CD4-positive, alpha-beta memory T cell (primary cell): ENCODE measurements around the gene STK11IP. TPM values are rescaled to one million over a fixed set of nuclear protein-coding genes. Genes with fewer than 3 reads are reported as not detected.

ENCODE experiments used
- CTCF ChIA-PET: fragments of 350-600 bp; sonication (Branson Sonifier 250); formaldehyde crosslinking; loops from one replicate; lab custom pipeline; 2021; ENCODE audit warnings: inconsistent platforms; ENCODE audit not compliant: partially characterized antibody; lab: Charles Lee
- POLR2A ChIA-PET: fragments of 350-600 bp; sonication (Branson Sonifier 250); formaldehyde crosslinking; loops from one replicate; lab custom pipeline; 2021; ENCODE audit not compliant: partially characterized antibody; lab: Charles Lee
- DNase-seq, 5 donors: peaks; one replicate each; pipeline versions ENCODE4 v3.0.0 to v3.0.0-alpha.2; 2020 to 2022; ENCODE audit warnings: mixed read lengths in 1 of 5
- H3K27ac ChIP-seq: one replicate; pipeline ENCODE4 v1.7.0; 2013; ENCODE audit warnings: low read depth, low read length
- H3K27me3 ChIP-seq: 2 replicates; pipeline ENCODE4 v1.7.0; 2013; ENCODE audit warnings: mild to moderate bottlenecking, low read length, moderate library complexity; ENCODE audit not compliant: insufficient read depth
- H3K36me3 ChIP-seq: 2 replicates; pipeline ENCODE4 v1.7.0; 2013; ENCODE audit warnings: mild to moderate bottlenecking, low read length, moderate library complexity; ENCODE audit not compliant: insufficient read depth
- H3K4me1 ChIP-seq: 2 replicates; pipeline ENCODE4 v1.7.0; 2013; ENCODE audit warnings: mild to moderate bottlenecking, low read length, moderate library complexity; ENCODE audit not compliant: insufficient read depth
- H3K4me3 ChIP-seq, 2 donors: one replicate each; pipeline ENCODE4 v1.7.0; 2013; ENCODE audit warnings: low read length in 2 of 2, mild to moderate bottlenecking in 1 of 2
- H3K9me3 ChIP-seq, 2 donors: one replicate each; pipeline ENCODE4 v1.7.0; 2013; ENCODE audit warnings: low read length in 2 of 2, control low read depth in 1 of 2; ENCODE audit not compliant: control insufficient read depth in 1 of 2
- H3K27ac Mint-ChIP-seq, 7 donors: one replicate each; pipeline ENCODE4 v1.8.0; 2020 to 2021; ENCODE audit warnings: mixed read lengths in 7 of 7, mild to moderate bottlenecking in 6 of 7, inconsistent platforms in 3 of 7, moderate library complexity in 3 of 7
- H3K27me3 Mint-ChIP-seq, 2 donors: one replicate each; pipeline ENCODE4 v1.8.0; 2020 to 2021; ENCODE audit warnings: mixed read lengths in 2 of 2
- H3K36me3 Mint-ChIP-seq, 2 donors: one replicate each; pipeline ENCODE4 v1.8.0; 2020 to 2021; ENCODE audit warnings: mixed read lengths in 2 of 2, inconsistent platforms in 1 of 2, mild to moderate bottlenecking in 1 of 2
- H3K4me1 Mint-ChIP-seq, 4 donors: one replicate each; pipeline ENCODE4 v1.8.0; 2020 to 2021; ENCODE audit warnings: mixed read lengths in 4 of 4, mild to moderate bottlenecking in 1 of 4
- H3K4me3 Mint-ChIP-seq, 8 donors: one replicate each; pipeline ENCODE4 v1.8.0; 2020 to 2021; ENCODE audit warnings: mixed read lengths in 8 of 8, mild to moderate bottlenecking in 7 of 8, moderate library complexity in 6 of 8, inconsistent platforms in 3 of 8
- H3K9me3 Mint-ChIP-seq, 8 donors: one replicate each; pipeline ENCODE4 v1.8.0; 2020 to 2021; ENCODE audit warnings: mixed read lengths in 8 of 8, mild to moderate bottlenecking in 5 of 8, inconsistent platforms in 3 of 8, moderate library complexity in 1 of 8
- intact Hi-C: fragments of 100-400 bp; cut with micrococcal nuclease; formaldehyde crosslinking; loops from one replicate; pipeline ENCODE4 v1.15.1; 2023
- polyA plus RNA-seq, 2 donors: library from polyadenylated mRNA; unstranded; fragments of 300-500 nt; fragmentation: Illumina TruSeq; gene quantifications; one replicate each; pipeline ENCODE4 v1.2.3, GENCODE V29; 2021
- total RNA-seq, 2 experiments: library from RNA; stranded (reverse); gene quantifications; one replicate each; pipeline ENCODE4 v1.2.3, GENCODE V29; 2021

The STK11IP gene
- total and polyA plus RNA-seq, 4 experiments from 2014 or later: 8.3 to 50.2 (median 29.3) TPM

DNA sequence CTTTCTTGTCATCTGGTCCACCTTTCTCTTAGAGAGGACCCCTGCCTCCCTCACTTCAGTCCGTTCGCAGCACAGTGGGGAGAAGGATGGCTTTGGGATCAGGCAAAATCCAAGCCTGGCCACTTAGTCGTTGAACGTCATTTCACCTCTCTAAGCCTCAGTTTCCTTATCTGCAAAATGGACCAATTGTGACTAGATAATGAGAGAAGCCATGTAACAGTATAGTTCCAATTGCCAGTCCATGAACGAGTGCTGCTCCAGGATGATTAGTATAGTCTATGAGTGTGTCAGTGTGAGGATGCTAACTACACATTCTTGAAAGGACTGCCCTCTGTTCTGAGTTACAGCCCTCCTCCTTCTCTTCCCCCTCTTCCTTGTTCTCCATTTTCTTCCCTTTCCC, 24.5 kb upstream of the STK11IP start:
- CTCF ChIA-PET: interaction anchor here (3.9 kb wide), 1 partner anchor 13 kb away, joined by 19 read pairs; no protein-coding TSS in a partner anchor
- Histone ChIP-seq H3K27ac (no peak overlapping the region), H3K27me3 (peaks cover 15% of the 10 kb centered on the region), H3K36me3 (no peaks in the 10 kb centered on the region), H3K4me3 (no peak overlapping the region), H3K4me1 (peaks cover 3% of the 10 kb centered on the region), H3K9me3 (no peaks in the 10 kb centered on the region)
- Mint-ChIP-seq H3K27me3 (peaks cover 30 to 46% of the 10 kb centered on the region in 2 donors), H3K4me1 (peaks cover 0 to 3% (median 0%) of the 10 kb centered on the region in 4 donors), H3K9me3 (no peaks in the 10 kb centered on the region), H3K4me3 (peak overlapping the region in 1 of 8 donors; percentile 31), H3K36me3 (no peaks in the 10 kb centered on the region), H3K27ac (no peak overlapping the region)
- POLR2A ChIA-PET: no interaction called here
- intact Hi-C loops: no loop called here
- DNase-seq: no peak

DNA sequence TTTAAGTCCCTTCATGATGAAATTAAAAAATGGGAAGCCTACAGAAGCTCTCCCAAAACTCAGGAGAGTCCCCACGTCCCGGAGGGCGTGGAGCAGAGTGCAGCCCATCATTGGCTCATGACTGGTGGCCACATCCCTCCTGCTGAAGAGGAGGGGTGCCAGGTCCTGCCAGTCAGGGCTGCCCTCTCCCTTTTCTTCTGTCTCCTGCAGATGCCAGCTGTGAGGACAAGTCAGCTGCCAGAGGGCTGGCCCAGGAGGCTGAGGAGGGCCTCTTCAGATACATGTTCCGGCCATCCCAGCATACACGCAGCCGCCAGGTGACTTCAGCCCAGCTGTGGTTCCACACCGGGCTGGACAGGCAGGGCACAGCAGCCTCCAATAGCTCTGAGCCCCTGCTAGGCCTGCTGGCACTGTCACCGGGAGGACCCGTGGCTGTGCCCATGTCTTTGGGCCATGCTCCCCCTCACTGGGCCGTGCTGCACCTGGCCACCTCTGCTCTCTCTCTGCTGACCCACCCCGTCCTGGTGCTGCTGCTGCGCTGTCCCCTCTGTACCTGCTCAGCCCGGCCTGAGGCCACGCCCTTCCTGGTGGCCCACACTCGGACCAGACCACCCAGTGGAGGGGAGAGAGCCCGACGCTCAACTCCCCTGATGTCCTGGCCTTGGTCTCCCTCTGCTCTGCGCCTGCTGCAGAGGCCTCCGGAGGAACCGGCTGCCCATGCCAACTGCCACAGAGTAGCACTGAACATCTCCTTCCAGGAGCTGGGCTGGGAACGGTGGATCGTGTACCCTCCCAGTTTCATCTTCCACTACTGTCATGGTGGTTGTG, 23.0 kb upstream of the STK11IP start:
- intact Hi-C loops: no loop called here
- Histone ChIP-seq H3K27me3 (peaks cover 15% of the 10 kb centered on the region), H3K4me1 (peaks cover 3% of the 10 kb centered on the region), H3K4me3 (no peak overlapping the region), H3K9me3 (no peaks in the 10 kb centered on the region), H3K36me3 (no peaks in the 10 kb centered on the region), H3K27ac (no peak overlapping the region)
- no peaks in the 10 kb centered on the region for H3K9me3 Mint-ChIP-seq
- CTCF ChIA-PET: interaction anchor here (3.9 kb wide), 1 partner anchor 14 kb away, joined by 19 read pairs; no protein-coding TSS in a partner anchor
- H3K4me3 Mint-ChIP-seq: peak overlapping the region in 1 of 8 donors; percentile 42
- no peak for DNase-seq
- H3K27me3 Mint-ChIP-seq: peaks cover 23 to 35% of the 10 kb centered on the region in 2 donors
- POLR2A ChIA-PET: no interaction called here
- H3K4me1 Mint-ChIP-seq: peaks cover 0 to 3% (median 0%) of the 10 kb centered on the region in 4 donors
- no peaks in the 10 kb centered on the region for H3K36me3 Mint-ChIP-seq
- no peak overlapping the region for H3K27ac Mint-ChIP-seq

DNA sequence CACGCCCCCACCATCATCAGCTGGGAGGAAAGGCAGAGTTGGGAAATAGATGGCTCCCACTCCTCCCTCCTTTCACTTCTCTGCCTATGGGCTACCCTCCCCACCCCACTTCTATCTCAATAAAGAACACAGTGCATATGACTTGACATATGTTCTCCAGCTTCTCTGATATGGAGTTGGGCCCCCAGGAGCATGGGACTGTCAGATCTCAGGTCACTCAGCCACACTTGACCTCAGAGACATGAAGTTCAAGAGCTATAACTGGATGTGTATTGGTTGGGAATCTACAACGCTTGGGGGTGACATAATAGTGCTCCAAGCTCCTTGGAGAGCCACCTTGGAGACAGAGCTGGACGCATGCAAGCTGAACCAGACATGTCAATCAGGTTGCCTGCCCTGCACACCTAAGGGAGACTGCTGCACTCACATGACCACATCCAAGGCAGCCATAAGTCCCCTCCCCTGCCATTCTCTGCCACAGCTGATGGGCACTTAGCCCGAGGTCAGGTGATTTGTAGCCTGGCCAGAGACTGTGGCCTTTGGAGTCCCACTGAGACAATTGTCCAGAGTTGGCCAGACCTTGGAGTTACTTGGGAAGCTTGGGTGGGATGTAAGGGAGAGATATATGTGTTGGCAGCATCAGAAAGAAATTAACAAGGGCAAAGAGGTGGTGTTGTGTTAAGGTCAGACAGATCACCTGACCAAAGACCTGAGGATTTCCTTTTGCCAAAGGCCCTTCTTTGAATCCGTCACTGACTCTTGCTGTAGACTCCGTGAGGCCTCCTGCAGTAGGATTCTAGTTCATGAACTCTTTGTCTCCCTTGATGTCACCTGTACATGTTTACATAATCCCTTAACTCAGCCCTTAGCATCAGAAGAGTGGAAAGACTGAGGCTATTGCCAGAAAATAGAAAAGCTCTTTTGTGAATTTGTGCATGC, 21.8 kb upstream of the STK11IP start:
- Histone ChIP-seq H3K4me3 (no peak overlapping the region), H3K36me3 (no peaks in the 10 kb centered on the region), H3K9me3 (no peaks in the 10 kb centered on the region), H3K27ac (no peak overlapping the region), H3K27me3 (peaks cover 15% of the 10 kb centered on the region), H3K4me1 (no peaks in the 10 kb centered on the region)
- H3K9me3 Mint-ChIP-seq: no peaks in the 10 kb centered on the region
- no peaks in the 10 kb centered on the region for H3K36me3 Mint-ChIP-seq
- ChIA-PET CTCF (interaction anchor here (0.6 to 1.5 kb wide), 2 partner anchors 15 to 24 kb away, joined by 3 to 4 read pairs; no protein-coding TSS in a partner anchor), POLR2A (no interaction called here)
- intact Hi-C loops: no loop called here
- H3K27me3 Mint-ChIP-seq: peaks cover 22 to 33% of the 10 kb centered on the region in 2 donors
- H3K4me3 Mint-ChIP-seq: no peak overlapping the region
- DNase-seq: no peak
- peak overlapping the region in 2 of 7 donors; percentile 3 to 49 for H3K27ac Mint-ChIP-seq
- peaks cover 0 to 3% (median 0%) of the 10 kb centered on the region in 4 donors for H3K4me1 Mint-ChIP-seq

DNA sequence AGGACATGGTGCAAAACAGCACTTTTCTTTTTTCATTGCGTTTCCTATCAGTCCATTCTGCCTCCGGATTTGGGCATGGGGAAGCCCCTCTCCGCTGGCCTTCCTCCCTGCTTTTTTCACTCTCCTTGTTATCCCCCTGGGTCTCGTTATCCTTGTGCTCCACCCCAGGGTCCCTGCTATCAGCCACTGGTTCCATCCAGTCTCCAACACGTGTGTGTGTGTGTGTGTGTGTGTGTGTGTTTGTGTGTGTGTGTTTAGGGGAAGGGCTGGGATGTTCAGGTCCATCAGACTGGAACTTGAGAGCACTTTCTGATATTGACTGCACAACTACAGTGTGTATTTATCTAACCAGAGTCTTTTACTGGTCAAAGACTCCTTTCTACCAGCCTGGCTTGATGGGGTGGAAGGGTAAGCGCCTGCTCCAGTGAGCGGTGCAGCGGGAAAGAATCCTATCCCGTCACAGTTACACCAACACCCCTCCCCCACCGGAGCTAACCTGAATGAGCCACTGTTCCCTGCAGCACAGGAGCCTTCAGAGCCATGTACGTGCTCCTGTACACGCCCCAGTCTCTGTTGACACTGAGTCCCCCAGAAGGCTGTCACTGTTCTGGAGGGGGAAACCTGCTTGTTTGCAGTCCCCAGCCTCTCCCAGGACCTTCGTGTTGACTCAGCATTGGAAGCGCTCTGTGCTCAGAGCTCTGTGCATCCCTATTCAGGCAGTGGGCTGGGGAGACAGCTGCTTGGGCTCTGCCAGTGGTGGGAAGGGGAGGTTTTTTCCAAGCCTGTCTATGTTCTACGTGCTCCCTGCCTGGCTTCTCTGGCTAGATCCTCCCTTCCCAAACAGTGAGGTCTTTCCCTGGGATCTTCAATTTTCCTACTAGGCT, 20.9 kb upstream of the STK11IP start:
- Histone ChIP-seq H3K27me3 (peaks cover 11% of the 10 kb centered on the region), H3K9me3 (no peaks in the 10 kb centered on the region), H3K4me3 (no peak overlapping the region), H3K36me3 (no peaks in the 10 kb centered on the region), H3K4me1 (no peaks in the 10 kb centered on the region), H3K27ac (no peak overlapping the region)
- Mint-ChIP-seq H3K9me3 (no peaks in the 10 kb centered on the region), H3K36me3 (no peaks in the 10 kb centered on the region), H3K4me3 (no peak overlapping the region), H3K27ac (no peak overlapping the region), H3K4me1 (peaks cover 0 to 2% (median 0%) of the 10 kb centered on the region in 4 donors), H3K27me3 (peaks cover 21 to 32% of the 10 kb centered on the region in 2 donors)
- CTCF ChIA-PET: interaction anchor here (1.5 kb wide), 1 partner anchor 16 kb away, joined by 4 read pairs; no protein-coding TSS in a partner anchor
- intact Hi-C loops: no loop called here
- POLR2A ChIA-PET: no interaction called here
- DNase-seq: no peak

DNA sequence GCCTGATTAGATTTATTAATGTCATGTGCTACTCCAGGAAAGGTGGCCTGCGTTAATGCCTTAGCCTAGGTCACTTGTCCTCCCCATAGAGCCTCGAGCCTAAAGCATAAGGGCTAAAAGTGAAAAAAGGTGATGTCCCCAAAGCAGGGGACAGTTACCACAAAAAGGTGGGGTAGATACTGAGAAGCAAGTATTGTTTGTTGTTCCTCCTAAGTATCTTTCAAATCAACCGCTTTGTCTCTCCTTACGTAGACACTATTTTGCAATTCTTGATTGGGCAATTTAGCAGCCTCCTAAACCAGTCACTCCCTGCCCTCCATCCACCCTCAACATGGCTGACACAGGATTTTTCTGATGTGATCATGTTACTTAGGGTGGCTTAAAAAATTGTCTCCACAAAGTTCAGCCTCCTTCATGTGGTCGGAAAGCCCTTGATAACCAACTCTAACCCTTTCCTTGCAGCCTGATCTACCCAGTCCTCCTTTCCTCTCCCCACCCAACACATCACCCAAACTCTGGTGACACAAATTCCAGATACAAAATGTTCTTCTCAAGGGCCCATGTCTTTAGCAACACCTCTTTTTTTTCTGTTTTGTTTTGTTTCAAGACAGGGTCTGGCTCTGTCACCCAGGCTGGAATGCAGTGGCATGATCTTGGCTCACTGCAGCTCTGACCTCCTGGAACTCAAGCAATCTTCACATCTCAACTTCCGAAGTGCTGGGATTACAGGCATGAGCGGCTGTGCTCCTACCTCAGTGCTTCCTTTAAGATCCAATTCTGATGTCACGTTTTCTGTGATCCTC, 18.6 kb upstream of the STK11IP start:
- POLR2A ChIA-PET: no interaction called here
- H3K27me3 ChIP-seq: no peaks in the 10 kb centered on the region

GRCh38 chr2:219581346-219581745, 16.3 kb upstream of the STK11IP start:
- H3K4me1 Mint-ChIP-seq: peaks cover 0 to 2% (median 0%) of the 10 kb centered on the region in 4 donors
- Histone ChIP-seq H3K27ac (no peak overlapping the region), H3K4me1 (no peaks in the 10 kb centered on the region), H3K27me3 (no peaks in the 10 kb centered on the region), H3K4me3 (no peak overlapping the region), H3K9me3 (no peaks in the 10 kb centered on the region), H3K36me3 (no peaks in the 10 kb centered on the region)
- ChIA-PET CTCF (interaction anchor here (1.2 kb wide), 1 partner anchor 83 kb away, joined by 4 read pairs; the partner anchor contains the start of gene GMPPA), POLR2A (no interaction called here)
- peaks cover 15 to 18% of the 10 kb centered on the region in 2 donors for H3K27me3 Mint-ChIP-seq
- no peaks in the 10 kb centered on the region for H3K9me3 Mint-ChIP-seq
- no peak overlapping the region for H3K27ac Mint-ChIP-seq
- no peak overlapping the region for H3K4me3 Mint-ChIP-seq
- intact Hi-C loops: no loop called here
- no peaks in the 10 kb centered on the region for H3K36me3 Mint-ChIP-seq
- DNase-seq: no peak

More for the DNA sequence above, 18.6 kb upstream of the STK11IP start:
- no peaks in the 10 kb centered on the region for H3K36me3 Mint-ChIP-seq
- no peak overlapping the region for H3K27ac Mint-ChIP-seq
- intact Hi-C loops: no loop called here
- Histone ChIP-seq H3K36me3 (no peaks in the 10 kb centered on the region), H3K27ac (no peak overlapping the region), H3K4me1 (no peaks in the 10 kb centered on the region), H3K9me3 (no peaks in the 10 kb centered on the region), H3K4me3 (no peak overlapping the region)
- H3K4me1 Mint-ChIP-seq: no peaks in the 10 kb centered on the region
- peaks cover 18 to 22% of the 10 kb centered on the region in 2 donors for H3K27me3 Mint-ChIP-seq
- DNase-seq: no peak
- CTCF ChIA-PET: interaction anchor here (1.2 kb wide), 1 partner anchor 17 kb away, joined by 4 read pairs; no protein-coding TSS in a partner anchor
- no peaks in the 10 kb centered on the region for H3K9me3 Mint-ChIP-seq
- no peak overlapping the region for H3K4me3 Mint-ChIP-seq
